ENCODE results near the gene AP1S3. TPM values are rescaled to one million over a fixed set of nuclear protein-coding genes. Genes with fewer than 3 reads are reported as not detected.
"Not testable (repeated sequence)": the region's sequence is repeated elsewhere in the genome, so short reads cannot be mapped to it uniquely, and the experiment has no call there.

Gene AP1S3
- total RNA-seq, 1 experiment from 2014 or later, result 2.0 TPM

DNA sequence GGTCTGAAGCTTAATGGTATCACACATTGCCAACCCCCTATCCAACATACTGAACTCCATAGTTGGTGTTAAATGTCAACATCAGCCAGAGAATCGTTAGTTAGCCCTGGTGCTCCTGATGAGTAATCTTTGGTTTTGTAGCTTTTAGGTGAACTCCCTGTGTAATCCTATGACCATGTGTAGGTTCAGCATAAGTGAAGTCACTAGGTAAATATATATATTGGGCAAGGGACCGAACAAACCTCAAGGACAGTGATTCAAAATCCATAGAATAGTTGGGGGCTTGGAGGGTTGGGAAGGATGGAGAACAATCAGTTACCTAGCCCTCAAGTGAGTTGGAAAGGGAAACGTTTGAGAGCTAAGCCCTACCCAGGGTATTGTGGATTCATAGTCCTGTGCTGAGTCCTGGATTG lies 16.0 kb upstream of the AP1S3 start:
- DNase-seq (ENCODE audit: low read depth), result no peak

DNA sequence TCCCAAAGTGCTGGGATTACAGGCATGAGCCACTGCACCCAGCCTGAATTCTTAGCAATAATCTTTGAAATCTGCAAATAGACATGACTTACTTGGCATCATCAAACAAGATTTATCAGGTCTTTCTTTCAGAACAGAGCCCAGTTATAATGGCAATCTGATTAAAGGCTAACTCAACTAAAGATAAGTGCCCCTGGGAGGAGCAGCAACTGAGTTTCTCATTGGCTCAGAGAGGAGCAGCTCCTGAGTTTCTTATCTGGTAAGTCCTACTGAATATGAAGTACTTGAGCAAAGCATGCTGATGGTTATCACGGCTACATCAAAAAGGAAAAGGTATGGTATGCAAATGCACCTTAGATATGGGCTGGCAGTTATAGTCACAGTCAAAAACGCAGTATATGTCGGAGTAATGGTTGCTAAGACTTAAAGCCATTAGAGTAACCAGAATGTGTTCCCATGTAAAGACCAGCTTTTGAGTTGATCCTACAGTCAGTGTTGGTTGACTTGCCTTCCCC lies 15.0 kb upstream of the AP1S3 start:
- DNase-seq (ENCODE audit: low read depth), result no peak

DNA sequence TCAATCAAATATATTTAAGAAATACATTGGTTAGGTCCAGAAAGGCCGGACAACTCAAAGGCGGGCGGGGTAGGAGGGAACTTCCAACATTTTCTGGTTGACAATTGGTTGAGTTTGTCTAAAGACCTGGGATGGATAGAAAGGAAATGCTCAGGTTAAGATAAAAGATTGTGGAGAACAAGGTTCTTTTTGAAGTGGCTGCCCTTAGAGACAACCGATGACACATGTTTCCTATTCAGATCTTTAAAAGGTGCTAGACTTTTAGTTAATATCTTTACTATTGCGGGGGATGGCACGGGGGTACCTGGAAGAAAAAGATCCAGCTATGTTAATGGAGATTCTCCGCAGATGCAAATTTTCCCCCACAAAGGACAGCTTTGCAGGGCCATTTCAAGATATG lies 10.0 kb upstream of the AP1S3 start:
- no peak for DNase-seq (ENCODE audit: low read depth)

DNA sequence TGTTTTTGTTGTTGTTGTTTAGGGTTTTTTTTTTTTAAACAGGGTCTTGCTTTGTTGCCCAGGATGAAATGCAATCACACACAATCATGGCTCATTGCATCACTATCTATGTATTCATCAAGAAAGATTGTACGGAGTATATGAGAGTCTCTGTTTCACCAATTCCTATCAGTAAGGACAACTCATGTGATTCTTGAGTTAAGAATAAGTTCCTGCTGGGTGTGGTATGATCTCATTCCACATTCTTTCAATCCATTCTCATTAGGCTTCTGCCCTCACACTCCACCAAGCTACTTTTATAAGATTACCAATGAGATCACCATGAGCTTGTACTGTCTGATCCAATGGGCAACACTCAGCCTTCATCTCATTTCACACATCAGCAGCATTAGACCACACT lies 9.1 kb upstream of the AP1S3 start:
- DNase-seq (ENCODE audit: low read depth), result peak; percentile 19

DNA sequence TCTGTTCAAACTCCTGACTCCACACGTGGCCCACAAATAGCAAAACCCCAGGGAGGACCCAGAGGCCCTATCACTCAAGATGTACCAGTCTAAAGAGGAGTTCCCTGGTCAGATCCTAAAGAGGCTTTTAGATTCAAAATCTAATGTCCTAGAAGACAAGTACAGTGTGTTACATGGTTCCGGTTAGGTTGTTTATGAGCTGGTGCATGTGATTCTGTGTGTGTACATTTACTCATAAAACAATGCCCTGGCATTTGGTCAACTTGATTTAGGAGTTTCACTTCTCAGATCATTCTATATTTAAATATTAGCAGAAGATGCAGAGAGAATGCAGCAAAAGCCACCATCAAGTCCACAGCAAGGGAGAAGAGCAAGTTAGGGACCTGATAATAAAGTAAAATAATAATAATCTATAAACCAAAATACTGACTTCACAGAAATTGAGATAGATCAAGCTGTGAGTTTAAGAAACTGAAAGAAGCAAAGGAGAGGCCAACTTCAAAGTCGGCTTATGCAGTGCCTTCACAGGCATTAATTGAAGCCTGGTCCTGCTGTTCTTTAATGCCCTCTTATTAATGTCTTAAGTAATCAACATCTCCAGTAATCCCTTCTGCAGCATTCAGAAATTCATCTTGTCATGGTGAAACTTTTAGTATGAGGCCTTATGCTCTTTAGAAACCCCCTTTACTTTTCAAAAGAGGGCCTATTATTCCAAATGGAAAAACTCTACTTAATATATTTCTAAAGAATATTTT lies 4.2 kb upstream of the AP1S3 start:
- DNase-seq (ENCODE audit: low read depth), result no peak

DNA sequence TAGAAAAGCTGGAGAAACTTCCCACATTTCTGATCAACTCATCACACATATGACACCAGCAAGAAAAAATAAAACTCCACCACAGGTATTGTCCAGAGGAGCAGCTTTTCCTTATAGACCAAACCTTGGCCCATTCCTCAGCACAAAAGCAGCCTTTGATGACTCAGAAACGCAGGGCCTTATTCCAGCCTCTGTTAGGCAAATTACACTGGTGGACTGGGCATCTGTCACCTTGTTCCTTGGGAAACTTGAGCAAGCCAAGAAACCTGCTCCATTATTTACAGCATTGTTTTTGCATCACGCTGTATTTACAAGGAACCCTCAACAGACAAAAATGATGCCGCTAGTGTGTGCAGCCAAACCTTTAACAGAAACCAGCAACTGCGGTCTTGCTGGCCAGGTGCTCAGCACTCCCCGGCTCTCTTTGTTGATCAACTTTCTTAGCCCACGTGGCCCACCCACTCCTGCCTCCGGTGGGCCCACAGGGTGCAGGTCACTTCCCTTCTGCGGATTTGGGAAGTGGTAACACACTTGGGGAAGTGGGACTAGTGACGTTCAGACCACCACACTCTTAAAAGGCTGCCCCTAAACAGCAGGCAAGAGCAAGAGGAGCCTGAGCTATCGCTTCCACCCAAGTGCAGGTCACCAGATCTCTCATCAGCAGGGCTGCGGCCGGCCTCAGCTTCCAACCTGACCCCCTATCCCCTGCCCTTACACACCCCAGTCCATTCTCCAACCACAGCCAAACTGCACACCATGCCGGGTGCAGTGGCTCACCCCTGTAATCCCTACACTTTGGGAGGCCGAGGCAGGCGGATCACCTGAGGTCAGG lies 1.5 kb downstream of the AP1S3 start:
- DNase-seq (ENCODE audit: low read depth), result no peak

DNA sequence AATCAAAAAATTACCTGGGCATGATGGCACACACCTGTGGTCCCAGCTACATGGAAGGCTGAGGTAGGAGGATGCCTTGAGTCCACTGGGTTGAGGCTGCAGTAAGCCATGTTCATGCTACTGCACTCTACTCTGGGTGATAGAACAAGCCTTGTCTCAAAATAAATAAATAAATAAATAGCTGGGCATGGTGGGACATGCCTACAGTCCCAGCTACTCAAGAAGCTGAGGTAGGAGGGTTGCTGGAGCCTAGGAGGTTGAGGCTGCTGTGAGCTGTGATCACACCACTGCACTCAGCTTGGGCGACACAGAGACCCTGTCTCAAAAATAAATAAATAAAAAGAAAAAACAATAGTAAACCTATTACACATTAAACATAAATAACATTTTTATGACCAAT lies 3.0 kb downstream of the AP1S3 start:
- DNase-seq (ENCODE audit: low read depth), result no peak

DNA sequence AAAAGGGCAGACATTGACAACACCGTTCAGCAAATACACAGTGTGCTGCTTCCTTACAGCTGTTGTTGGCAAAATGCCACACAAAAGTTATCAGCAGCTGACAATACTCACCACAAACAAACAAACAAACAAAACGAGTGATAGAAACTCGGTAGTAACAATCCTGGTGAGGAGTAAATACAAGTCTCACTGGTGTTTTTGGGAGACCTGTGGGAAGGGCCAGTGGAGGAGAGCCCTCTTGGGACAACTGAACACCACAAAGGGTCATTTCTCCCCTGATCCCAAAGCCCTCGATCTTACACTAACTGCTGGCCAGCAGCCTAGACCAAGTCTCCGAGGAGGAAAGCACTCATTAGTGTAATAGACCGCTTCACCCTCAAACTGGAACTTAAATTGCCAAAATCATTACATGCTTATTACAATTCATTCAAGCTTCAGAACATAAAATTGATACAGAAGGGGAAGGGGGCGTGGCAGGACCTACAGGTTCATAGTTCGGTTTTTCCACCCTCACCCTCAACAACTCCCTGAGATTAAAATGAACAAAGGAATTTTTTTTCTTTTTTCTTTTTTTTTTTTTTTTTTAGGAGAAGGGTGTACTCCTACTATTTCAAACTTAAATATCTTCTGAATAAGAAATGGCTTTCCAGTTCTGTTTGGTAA lies 5.0 kb downstream of the AP1S3 start:
- no peak for DNase-seq (ENCODE audit: low read depth)

DNA sequence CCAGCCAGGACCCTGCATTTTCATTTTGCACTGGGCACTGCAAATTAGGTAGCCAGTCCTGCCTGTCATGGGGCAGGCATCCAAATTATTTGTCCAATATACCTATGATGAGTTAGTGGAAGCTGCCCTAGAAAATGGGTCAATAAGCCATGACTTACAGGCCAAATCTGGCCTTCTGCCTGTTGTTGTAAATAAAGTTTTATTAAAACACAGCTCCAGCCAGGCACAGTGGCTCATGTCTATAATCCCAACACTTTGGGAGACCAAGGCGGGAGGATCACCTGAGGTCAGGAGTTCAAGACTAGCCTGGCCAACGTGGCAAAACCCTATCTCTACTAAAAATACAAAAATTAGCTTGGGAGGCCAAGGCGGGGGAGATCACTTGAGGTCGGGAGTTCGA lies 8.3 kb downstream of the AP1S3 start:
- DNase-seq (ENCODE audit: low read depth), result no peak

DNA sequence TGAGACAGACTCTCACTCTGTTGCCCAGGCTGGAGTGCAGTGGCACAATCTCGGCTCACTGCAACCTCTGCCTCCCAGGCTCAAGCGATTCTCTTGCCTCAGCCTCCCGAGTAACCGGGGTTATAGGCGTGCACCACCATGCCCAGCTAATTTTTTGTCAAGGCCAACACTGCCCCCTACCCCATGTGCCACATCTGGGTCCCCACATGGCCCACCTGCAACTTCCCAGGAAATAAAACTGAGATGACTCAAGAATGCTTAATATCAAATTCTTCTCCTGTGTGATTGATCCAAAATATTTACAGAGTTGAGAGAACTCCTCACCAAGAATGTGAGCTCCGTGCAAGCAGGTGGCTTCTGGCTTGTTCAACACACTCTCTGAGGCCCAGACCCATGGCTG lies 9.1 kb downstream of the AP1S3 start:
- DNase-seq (ENCODE audit: low read depth), result no peak

DNA sequence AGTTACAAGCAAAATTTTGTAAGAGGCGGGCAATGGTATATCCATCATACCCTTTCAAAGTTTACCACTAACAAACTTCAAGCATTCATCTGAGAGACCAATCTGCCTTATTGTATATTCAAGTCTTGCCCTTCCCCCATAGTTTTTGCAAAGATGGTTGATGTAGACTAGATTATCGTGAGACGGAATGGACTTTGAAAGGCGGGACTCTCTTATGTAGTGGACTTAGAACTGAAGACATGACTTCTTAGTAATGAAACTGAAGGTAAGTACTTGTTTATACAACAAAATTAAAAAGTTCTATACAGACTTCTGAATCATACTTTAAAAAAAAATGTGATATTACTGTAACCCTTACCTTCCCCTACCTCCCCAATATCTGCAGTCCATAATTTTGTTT lies 10.4 kb downstream of the AP1S3 start:
- DNase-seq (ENCODE audit: low read depth), result no peak

DNA sequence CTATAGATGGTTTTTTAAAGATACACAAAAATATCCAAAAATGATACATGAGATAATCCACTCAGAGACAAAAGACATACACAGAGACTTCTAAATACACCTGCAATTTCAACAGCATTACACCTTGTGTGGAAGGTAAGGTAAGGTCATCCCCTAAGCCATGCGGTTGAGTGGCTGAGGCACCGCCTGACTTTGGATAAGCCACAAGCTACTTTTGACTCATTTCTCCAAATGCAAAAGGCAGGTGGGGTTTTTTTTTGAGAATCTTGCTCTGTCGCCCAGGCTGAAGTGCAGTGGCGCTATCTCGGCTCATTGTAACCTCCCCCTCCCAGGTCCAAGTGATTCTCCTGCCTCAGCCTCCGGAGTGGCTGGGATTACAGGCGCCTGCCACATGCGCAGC lies 13.1 kb downstream of the AP1S3 start:
- no peak for DNase-seq (ENCODE audit: low read depth)

DNA sequence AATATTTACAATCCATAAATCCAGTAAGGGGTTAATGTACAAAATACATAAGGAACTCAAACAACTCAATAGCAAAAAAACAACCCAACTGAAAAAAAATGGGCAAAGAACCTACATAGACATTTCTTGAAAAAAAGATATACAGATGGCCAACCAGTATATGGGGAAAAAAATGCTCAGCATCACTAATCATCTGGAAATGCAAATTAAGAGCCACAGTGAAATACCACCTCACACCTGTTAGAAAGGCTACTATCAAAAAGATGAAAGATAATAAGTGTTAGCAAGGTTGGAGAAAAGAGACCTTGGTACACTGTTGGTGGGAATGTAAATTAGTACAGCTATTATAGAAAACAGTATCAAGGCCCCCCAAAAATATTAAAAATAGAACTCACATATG lies 14.6 kb downstream of the AP1S3 start:
- DNase-seq (ENCODE audit: low read depth), result no peak

DNA sequence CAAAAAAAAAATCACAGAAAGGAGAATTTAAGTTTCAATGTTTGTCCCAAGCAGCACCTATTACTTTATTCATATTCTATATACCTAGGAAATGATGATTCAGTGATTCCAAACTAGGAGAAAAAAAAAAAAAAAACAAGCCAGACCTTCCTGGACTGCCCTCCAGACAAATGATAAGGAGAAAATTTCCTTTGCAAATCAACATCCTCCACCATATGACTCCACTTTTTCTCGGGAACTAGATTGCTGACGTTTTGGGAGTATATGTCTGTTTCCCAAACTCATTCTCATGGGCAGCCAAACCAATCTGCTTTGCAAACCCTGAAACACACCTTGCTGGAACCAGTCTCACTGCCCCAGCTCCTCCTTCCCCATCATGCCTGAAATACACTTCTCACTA lies 16.8 kb downstream of the AP1S3 start:
- no peak for DNase-seq (ENCODE audit: low read depth)

DNA sequence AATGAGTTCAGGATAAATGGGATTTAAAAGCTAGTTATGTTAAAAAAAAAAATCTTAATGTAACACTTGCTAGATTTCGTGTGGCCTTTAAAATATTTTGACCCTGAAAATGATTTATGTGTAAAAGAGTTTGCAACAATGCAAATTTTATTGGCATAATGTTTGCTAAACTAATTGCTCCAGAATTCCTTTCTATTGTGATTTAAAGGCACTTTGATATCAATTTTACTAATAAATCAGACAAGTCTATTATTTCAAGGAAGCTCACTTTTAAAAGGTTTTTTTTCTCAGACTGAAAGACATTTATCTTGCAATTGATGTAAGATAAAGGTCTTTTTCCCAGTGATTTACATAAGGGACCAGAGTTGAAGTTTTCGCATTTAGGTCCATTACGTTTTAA lies 17.5 kb downstream of the AP1S3 start:
- no peak for DNase-seq (ENCODE audit: low read depth)

DNA sequence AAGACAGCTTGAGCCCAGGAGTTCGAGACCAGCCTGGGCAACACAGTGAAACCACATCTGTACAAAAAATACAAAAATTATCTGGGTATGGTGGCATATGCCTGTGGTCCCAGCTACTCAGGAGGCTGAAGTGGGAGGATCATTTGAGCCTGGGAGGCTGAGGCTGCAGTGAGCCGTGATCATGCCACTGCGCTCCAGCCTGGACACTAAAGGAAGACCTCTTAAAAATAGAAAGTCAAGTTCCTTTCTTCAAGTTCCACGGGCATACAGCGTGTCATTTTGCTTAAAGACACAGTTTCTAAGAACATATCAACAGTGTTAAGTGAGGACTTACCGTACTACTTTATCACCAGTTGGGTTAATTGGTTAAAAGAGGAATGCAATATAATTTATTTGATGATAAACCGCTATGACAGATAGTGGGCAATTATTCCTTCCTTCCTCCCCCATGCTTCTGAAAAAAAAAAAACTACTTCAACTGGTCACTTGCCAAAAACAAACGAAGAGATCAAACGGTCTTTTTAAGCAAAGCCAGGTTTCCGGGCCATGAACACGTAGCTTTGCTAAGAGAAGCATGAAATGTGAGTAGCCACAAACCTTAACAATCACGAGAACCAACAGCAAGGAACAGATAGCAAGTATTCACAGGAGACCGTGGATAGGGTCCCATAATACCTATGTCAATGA lies 21.4 kb downstream of the AP1S3 start:
- no peak for DNase-seq (ENCODE audit: low read depth)

DNA sequence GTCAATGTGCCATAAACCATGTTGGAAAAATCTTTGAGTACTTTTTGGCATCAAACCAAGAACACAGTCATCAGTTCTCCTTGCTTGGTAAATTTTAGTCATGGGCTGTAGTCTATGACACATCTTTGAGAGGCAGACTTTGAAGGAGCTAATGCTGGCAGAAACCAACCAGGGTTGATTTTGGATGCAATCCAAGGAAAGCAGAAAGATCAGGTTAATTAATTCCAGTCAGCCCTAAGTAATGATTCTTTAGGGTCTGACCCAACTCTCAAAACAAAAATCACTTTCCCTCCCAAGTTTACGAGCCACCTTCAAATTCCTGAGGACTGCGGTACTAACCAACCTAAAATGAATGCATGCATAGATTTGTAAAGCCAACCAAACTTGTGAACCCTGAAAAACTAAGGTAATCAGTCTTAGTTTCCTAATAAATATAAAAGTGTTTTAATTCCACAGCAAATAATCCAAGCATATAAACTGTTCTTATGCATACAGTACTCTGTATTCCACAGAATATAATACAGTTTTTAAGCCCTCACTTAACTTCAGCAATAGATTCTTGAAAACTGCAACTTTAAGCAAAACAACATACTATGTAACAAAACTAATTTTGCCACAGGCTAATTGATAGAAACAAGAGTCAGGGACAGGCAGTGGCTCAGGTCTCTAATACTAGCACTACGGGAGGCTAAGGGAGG lies 22.0 kb downstream of the AP1S3 start:
- DNase-seq (ENCODE audit: low read depth), result peak; percentile 94

DNA sequence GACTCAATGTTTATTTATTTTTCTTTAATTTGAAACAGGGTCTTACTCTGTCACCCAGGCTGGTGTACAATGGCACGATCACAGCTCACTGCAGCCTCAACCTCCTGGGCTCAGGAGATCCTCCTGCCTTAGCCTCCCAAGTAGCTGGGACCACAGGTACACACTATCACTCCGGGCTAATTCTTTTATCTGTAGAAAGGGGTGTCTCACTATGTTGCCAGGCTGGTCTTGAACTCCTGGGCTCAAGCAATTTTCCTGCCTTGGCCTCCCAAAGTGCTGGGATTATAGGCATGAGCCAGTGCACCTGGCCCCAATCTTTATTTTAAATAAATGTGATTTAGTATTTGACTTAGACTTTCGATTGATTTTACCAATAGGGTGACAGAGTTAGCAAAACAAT lies 22.6 kb downstream of the AP1S3 start:
- DNase-seq (ENCODE audit: low read depth), result not testable (repeated sequence)

DNA sequence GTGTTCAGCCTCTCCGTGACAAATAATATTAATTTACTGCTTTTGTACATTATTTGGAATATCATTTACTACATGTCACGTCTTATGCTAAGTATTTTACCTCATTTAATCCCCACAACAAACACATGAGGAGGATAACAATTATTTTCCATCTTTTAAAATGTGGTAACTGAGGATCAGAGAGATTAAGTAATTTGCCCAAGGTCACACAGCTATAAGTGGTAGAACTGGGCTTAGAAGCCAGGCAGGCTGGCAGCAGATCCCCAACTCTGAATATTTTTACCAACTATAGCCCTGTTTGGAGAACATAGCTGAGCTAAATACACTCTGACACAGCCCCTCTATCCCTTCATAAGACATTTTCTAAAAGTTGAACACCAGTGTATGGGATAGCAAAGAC lies 24.1 kb downstream of the AP1S3 start:
- no peak for DNase-seq (ENCODE audit: low read depth)

DNA sequence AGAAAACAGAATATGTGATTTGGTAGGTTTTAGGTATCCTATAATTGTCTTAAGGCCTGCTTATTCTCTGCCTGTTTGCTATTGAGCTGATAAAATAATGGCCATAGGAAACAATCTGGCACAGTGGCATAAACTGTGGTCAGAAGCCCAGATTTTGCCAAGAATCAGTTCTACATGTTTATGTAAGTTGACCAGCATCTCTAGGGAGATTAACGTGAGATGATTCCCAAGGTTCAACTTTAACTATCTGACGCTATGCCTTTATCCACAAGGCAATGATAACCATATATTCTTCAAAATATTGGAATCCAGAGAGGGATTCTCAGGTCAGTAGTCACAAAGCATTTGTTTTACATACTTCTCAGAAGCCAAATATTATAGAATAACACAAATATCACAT lies 25.6 kb downstream of the AP1S3 start:
- no peak for DNase-seq (ENCODE audit: low read depth)

DNA sequence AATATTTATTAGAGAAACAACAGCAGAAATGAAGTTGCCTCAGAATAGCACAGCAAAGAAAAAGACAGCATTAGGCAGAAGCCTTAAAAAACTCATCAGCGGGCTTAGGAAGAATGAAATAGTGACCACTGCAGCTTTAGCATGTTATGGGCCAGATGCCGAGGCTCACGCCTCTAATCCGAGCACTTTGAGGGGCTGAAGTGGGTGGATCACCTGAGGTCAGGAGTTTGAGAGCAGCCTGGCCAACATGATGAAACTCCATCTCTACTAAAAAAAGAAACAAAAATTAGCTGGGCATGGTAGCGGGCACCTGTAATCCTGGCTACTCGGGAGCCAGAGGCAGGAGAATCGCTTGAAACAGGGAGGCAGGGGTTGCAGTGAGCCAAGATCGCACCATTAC lies 32.4 kb downstream of the AP1S3 start:
- DNase-seq (ENCODE audit: low read depth), result no peak

Measured in RPMI7951 (cell line).